H1 (cell line): Measurements from ENCODE around the gene ZNF660. TPM values are rescaled to one million over a fixed set of nuclear protein-coding genes. Genes with fewer than 3 reads are reported as not detected.

ENCODE experiments used
- CTCF ChIA-PET: fragments of 300-600 bp; sonication (Branson Sonifier 250); formaldehyde crosslinking; loops from one replicate; lab custom pipeline; 2021; ENCODE audit not compliant: partially characterized antibody; lab: Charles Lee
- POLR2A ChIA-PET: fragments of 300-600 bp; sonication (Branson Sonifier 250); formaldehyde crosslinking; loops from one replicate; lab custom pipeline; 2021; ENCODE audit warnings: inconsistent platforms; ENCODE audit not compliant: partially characterized antibody; lab: Charles Lee
- DNase-seq, 2 experiments: peaks; one replicate each; pipeline versions ENCODE4 v3.0.0 to v3.0.0-alpha.2; 2010 to 2022; ENCODE audit warnings: low spot score in 2 of 2, low read depth in 1 of 2, mixed read lengths in 1 of 2
- FAIRE-seq: peaks from 2 replicates; lab custom pipeline; 2011; peaks lifted over from hg19 to GRCh38; lab: Jason Lieb, UNC
- H2AFZ ChIP-seq: 2 replicates; pipeline ENCODE4 v1.8.1; 2012; ENCODE audit warnings: low read length, inconsistent platforms
- H2AK5ac ChIP-seq: 2 replicates; pipeline ENCODE4 v1.6.1; 2013; ENCODE audit warnings: low read depth, low read length
- H2BK120ac ChIP-seq: replicated peaks from 2 replicates; pipeline ENCODE3; 2013; ENCODE audit warnings: low read depth, low read length, inconsistent platforms
- H2BK12ac ChIP-seq: 2 replicates; pipeline ENCODE4 v1.6.1; 2013; ENCODE audit warnings: low read depth, low read length
- H2BK15ac ChIP-seq: 2 replicates; pipeline ENCODE4 v1.6.1; 2013; ENCODE audit warnings: low read length
- H2BK20ac ChIP-seq: 2 replicates; pipeline ENCODE4 v1.6.1; 2013; ENCODE audit warnings: low read length
- H2BK5ac ChIP-seq: 2 replicates; pipeline ENCODE4 v1.6.1; 2013; ENCODE audit warnings: low read depth, low read length
- H3K14ac ChIP-seq: 2 replicates; pipeline ENCODE4 v1.6.1; 2013; ENCODE audit warnings: inconsistent platforms; ENCODE audit not compliant: insufficient read length
- H3K18ac ChIP-seq: 2 replicates; pipeline ENCODE4 v1.6.1; 2013; ENCODE audit warnings: low read length; ENCODE audit errors: extremely low read depth
- H3K23ac ChIP-seq: 2 replicates; pipeline ENCODE4 v1.6.1; 2013; ENCODE audit warnings: inconsistent platforms; ENCODE audit not compliant: insufficient read length
- H3K23me2 ChIP-seq: 2 replicates; pipeline ENCODE4 v1.6.1; 2013; ENCODE audit warnings: low read depth, low read length
- H3K27ac ChIP-seq: 2 replicates; pipeline ENCODE4 v1.6.1; 2011; ENCODE audit warnings: low read depth, low read length, inconsistent platforms
- H3K27me3 ChIP-seq, 4 experiments: replicated peaks in 1 of 4; 1 replicate in 1 of 4; 2 replicates in 3 of 4; pipeline versions ENCODE4 v1.6.1 to v1.8.1; 2011 to 2013; ENCODE audit warnings: low read length in 3 of 4, mild to moderate bottlenecking in 3 of 4, inconsistent platforms in 2 of 4, mixed read lengths in 2 of 4, moderate library complexity in 1 of 4; ENCODE audit not compliant: control insufficient read depth in 3 of 4, insufficient read depth in 3 of 4; ENCODE audit errors: extremely low read depth in 1 of 4
- H3K36me3 ChIP-seq, 4 experiments: 2 replicates each; pipeline versions ENCODE4 v1.6.1 to v1.8.1; 2011 to 2013; ENCODE audit warnings: mild to moderate bottlenecking in 4 of 4, low read length in 3 of 4, moderate library complexity in 2 of 4, control low read depth in 1 of 4, inconsistent platforms in 1 of 4; ENCODE audit not compliant: insufficient read depth in 4 of 4, control insufficient read depth in 2 of 4
- H3K4ac ChIP-seq: replicated peaks from 2 replicates; pipeline ENCODE3; 2013; ENCODE audit warnings: low read length, low read depth, mixed read lengths, inconsistent platforms; ENCODE audit not compliant: insufficient read length
- H3K4me1 ChIP-seq, 4 experiments: replicated peaks in 1 of 4; 1 replicate in 1 of 4; 2 replicates in 3 of 4; pipeline versions ENCODE4 v1.6.1 to v1.8.1; 2011 to 2013; ENCODE audit warnings: low read length in 3 of 4, inconsistent platforms in 2 of 4, mixed read lengths in 1 of 4; ENCODE audit not compliant: insufficient read depth in 4 of 4, control insufficient read depth in 3 of 4
- H3K4me2 ChIP-seq, 2 experiments: 2 replicates each; pipeline versions ENCODE4 v1.6.1 to v1.8.1; 2011 to 2013; ENCODE audit warnings: low read depth in 2 of 2, low read length in 2 of 2, control low read depth in 1 of 2, inconsistent platforms in 1 of 2, mild to moderate bottlenecking in 1 of 2; ENCODE audit not compliant: insufficient read depth in 1 of 2
- H3K4me3 ChIP-seq, 4 experiments: fragments of 200-600, 300-600 bp in 1 of 4; sonication (generic), shearing (Covaris generic), sonication (Bioruptor Twin) in 1 of 4; 2 replicates each; pipeline versions ENCODE4 v1.5.1 to v1.8.1; 2011 to 2016; ENCODE audit warnings: low read length in 4 of 4, low read depth in 3 of 4, control low read depth in 2 of 4, inconsistent platforms in 2 of 4, mild to moderate bottlenecking in 2 of 4, mixed read lengths in 1 of 4, moderate library complexity in 1 of 4; ENCODE audit not compliant: insufficient read depth in 2 of 4; ENCODE audit errors: extremely low read depth in 1 of 4
- H3K56ac ChIP-seq: replicated peaks from 2 replicates; pipeline ENCODE3; 2013; ENCODE audit warnings: low read depth, mild to moderate bottlenecking, mixed read lengths, low read length, inconsistent platforms; ENCODE audit not compliant: insufficient read length
- H3K79me1 ChIP-seq: 2 replicates; pipeline ENCODE4 v1.6.1; 2013; ENCODE audit warnings: low read depth, low read length, control low read depth
- H3K79me2 ChIP-seq, 2 experiments: 2 replicates each; pipeline versions ENCODE4 v1.6.1 to v1.8.1; 2012 to 2013; ENCODE audit warnings: low read length in 2 of 2, mild to moderate bottlenecking in 2 of 2, inconsistent platforms in 1 of 2; ENCODE audit not compliant: insufficient read depth in 2 of 2, control insufficient read depth in 1 of 2
- H3K9ac ChIP-seq, 4 experiments: replicated peaks in 1 of 4; 1 replicate in 1 of 4; 2 replicates in 3 of 4; pipeline versions ENCODE4 v1.6.1 to v1.8.1; 2011 to 2013; ENCODE audit warnings: low read depth in 3 of 4, low read length in 3 of 4, control low read depth in 2 of 4, mild to moderate bottlenecking in 2 of 4, moderate library complexity in 2 of 4, inconsistent platforms in 1 of 4; ENCODE audit errors: extremely low read depth in 1 of 4
- H3K9me3 ChIP-seq, 2 experiments: 2 replicates each; pipeline versions ENCODE4 v1.6.1 to v1.8.1; 2012 to 2013; ENCODE audit warnings: mild to moderate bottlenecking in 2 of 2, moderate library complexity in 2 of 2, control low read depth in 1 of 2, inconsistent platforms in 1 of 2, low read depth in 1 of 2, low read length in 1 of 2, mixed read lengths in 1 of 2; ENCODE audit not compliant: insufficient read depth in 2 of 2
- H4K20me1 ChIP-seq, 2 experiments: replicated peaks in 1 of 2; 2 replicates each; pipeline versions ENCODE3 to v1.8.1; 2011 to 2013; ENCODE audit warnings: inconsistent platforms in 2 of 2, low read length in 2 of 2, mild to moderate bottlenecking in 1 of 2; ENCODE audit not compliant: insufficient read depth in 2 of 2, control insufficient read depth in 1 of 2
- H4K5ac ChIP-seq: 2 replicates; pipeline ENCODE4 v1.6.1; 2013; ENCODE audit warnings: low read length, low read depth, mixed read lengths, inconsistent platforms; ENCODE audit not compliant: insufficient read length
- H4K8ac ChIP-seq: 2 replicates; pipeline ENCODE4 v1.8.0; 2013; ENCODE audit warnings: mild to moderate bottlenecking, moderate library complexity, low read length, inconsistent platforms; ENCODE audit not compliant: insufficient read depth; ENCODE audit errors: extremely low read depth
- H4K91ac ChIP-seq: replicated peaks from 2 replicates; pipeline ENCODE3; 2013; ENCODE audit warnings: low read length, mixed read lengths, inconsistent platforms; ENCODE audit not compliant: insufficient read length
- CBX5 ChIP-seq: fragments of 300-800, 300-1000 bp; sonication (generic); IDR thresholded peaks from 2 replicates; pipeline ENCODE4 v1.7.1; 2016; ENCODE audit warnings: antibody characterized with exemption, low read length, low read depth
- CBX8 ChIP-seq: fragments of 300-800, 300-1000 bp; sonication (generic); IDR thresholded peaks from 2 replicates; pipeline ENCODE4 v1.7.1; 2016; ENCODE audit warnings: low read depth, low read length, borderline replicate concordance
- CHD1 ChIP-seq: IDR thresholded peaks from 2 replicates; pipeline ENCODE4 v1.6.1; 2012; ENCODE audit warnings: low read depth, low read length, improper control_type of control experiment
- HDAC6 ChIP-seq: IDR thresholded peaks from one replicate; pipeline ENCODE4 v1.7.1; 2012; ENCODE audit warnings: low read depth, mild to moderate bottlenecking, inconsistent platforms, low read length, moderate library complexity
- KDM1A ChIP-seq: fragments of 200-600, 300-600 bp; sonication (generic); IDR thresholded peaks from 2 replicates; pipeline ENCODE4 v1.7.1; 2016; ENCODE audit warnings: mild to moderate bottlenecking, low read length, borderline replicate concordance
- KDM4A ChIP-seq: IDR thresholded peaks from one replicate; pipeline ENCODE4 v1.7.1; 2012; ENCODE audit warnings: low read depth, mild to moderate bottlenecking, moderate library complexity, low read length, inconsistent platforms; ENCODE audit not compliant: severe bottlenecking
- MAFK ChIP-seq: IDR thresholded peaks from 2 replicates; pipeline ENCODE4 v1.6.1; 2012; ENCODE audit warnings: low read depth, mild to moderate bottlenecking, improper control_type of control experiment, low read length
- RFX5 ChIP-seq: IDR thresholded peaks from 2 replicates; pipeline ENCODE4 v1.6.1; 2011; ENCODE audit warnings: low read depth, low read length, improper control_type of control experiment, borderline replicate concordance
- SAP30 ChIP-seq: fragments of 300-600 bp; sonication (generic); IDR thresholded peaks from 2 replicates; pipeline ENCODE4 v1.7.1; 2012; ENCODE audit warnings: low read length, moderate library complexity, mild to moderate bottlenecking, inconsistent platforms; ENCODE audit not compliant: insufficient read depth, insufficient replicate concordance
- TAF1 ChIP-seq: IDR thresholded peaks from 2 replicates; pipeline ENCODE4 v1.6.1; 2011; ENCODE audit warnings: mild to moderate bottlenecking, low read depth, low read length
- TBP ChIP-seq: IDR thresholded peaks from 2 replicates; pipeline ENCODE4 v1.6.1; 2011; ENCODE audit warnings: low read depth, low read length, improper control_type of control experiment
- WGBS, 2 experiments: shearing (Covaris generic) in 1 of 2; methylation state at CpG; one replicate each; pipeline versions ENCODE4 v1.1.6 to v1.1.7; 2013 to 2015; ENCODE audit warnings: low lambda C conversion rate in 2 of 2, mixed read lengths in 2 of 2, inconsistent platforms in 1 of 2, low coverage in 1 of 2, missing lambda C conversion rate in 1 of 2; ENCODE audit not compliant: insufficient replicate concordance in 2 of 2, insufficient coverage in 1 of 2, insufficient read length in 1 of 2; ENCODE audit errors: extremely low coverage in 1 of 2, missing lambda C conversion rate in 1 of 2; 5-methylcytosine and 5-hydroxymethylcytosine counted together
- polyA plus RNA-seq, 7 experiments: library from polyadenylated mRNA; depleted of rRNA in 3 of 7; stranded (reverse) in 5 of 7; unstranded in 2 of 7; fragments of >200 nt in 5 of 7; fragments of 200-250 nt in 2 of 7; gene quantifications; 1 replicate in 5 of 7; 2 replicates in 1 of 7; 4 replicates in 1 of 7; pipeline versions ENCODE4 v1.2.1 to v1.2.3, GENCODE V29; 2011 to 2013; ENCODE audit warnings: missing spikeins in 2 of 7, mixed read lengths in 2 of 7
- total RNA-seq: library from RNA; stranded (reverse); fragmentation: NEBNext Ultra II Directional; extraction: Animal tissue kit (Norgen Biotek cat#: 25700); gene quantifications from 2 replicates; pipeline ENCODE4 v1.2.1, GENCODE V29; 2021
- TF ChIP-seq, protein P1 (sequence below): IDR thresholded peaks from 2 replicates; pipeline ENCODE4 v1.6.1; 2011; ENCODE audit warnings: low read depth, mild to moderate bottlenecking, low read length; ENCODE audit not compliant: insufficient read depth
- TF ChIP-seq, protein P2 (sequence below): IDR thresholded peaks from 2 replicates; pipeline ENCODE4 v1.6.1; 2012; ENCODE audit warnings: inconsistent platforms

The ZNF660 gene
- total and polyA plus RNA-seq, 2 of the 8 experiments (the other 6 are each of a cell fraction or from before 2014, with no cell fraction given): 3.1 to 13.0 TPM

DNA sequence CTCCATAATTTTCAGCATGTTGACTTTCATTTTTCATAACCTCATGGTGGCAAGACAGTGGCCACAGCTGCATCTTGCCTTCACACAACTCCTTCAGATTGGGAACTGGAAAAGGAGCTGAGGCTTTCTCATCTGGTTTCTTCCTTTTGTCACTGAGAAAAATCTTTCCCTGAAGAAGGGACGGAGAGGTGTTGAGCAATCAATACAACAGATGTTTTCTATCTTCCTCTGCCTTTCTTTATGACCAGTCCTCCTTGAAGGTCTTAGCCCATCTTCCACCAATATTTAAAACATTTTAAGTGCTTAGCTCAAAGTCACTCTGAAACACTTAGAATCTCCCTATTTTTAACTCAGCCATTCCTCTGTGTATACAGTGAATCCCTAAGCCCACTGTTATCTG lies 11.9 kb downstream of the ZNF660 start:
- DNase-seq: no peak
- no peaks in the 10 kb centered on the region for H3K23me2 ChIP-seq
- H3K18ac ChIP-seq: no peak overlapping the region
- no peak overlapping the region for H2BK15ac ChIP-seq
- H4K20me1 ChIP-seq: no peaks in the 10 kb centered on the region
- no peaks in the 10 kb centered on the region for H3K27me3 ChIP-seq
- H3K56ac ChIP-seq: no peak overlapping the region
- H3K27ac ChIP-seq: no peak overlapping the region
- no peaks in the 10 kb centered on the region for H3K4me1 ChIP-seq
- no peak overlapping the region for H4K5ac ChIP-seq
- no peak overlapping the region for H2AFZ ChIP-seq
- WGBS, 2 experiments: 87% methylated on average over 1 of the region's 1 CpG; no CpG with 5 or more reads in 1 of the 2 experiments
- H3K23ac ChIP-seq: no peak overlapping the region
- ChIA-PET POLR2A (interaction anchor here (0.9 to 2.8 kb wide), 2 partner anchors 12 to 34 kb away, joined by 3 to 9 read pairs; partner anchors contain the start of gene ZNF660), CTCF (interaction anchor here (1.4 kb wide), 1 partner anchor 64 kb away, joined by 5 read pairs; no protein-coding TSS in a partner anchor)
- H3K9me3 ChIP-seq: peaks cover 61 to 66% of the 10 kb centered on the region in 2 experiments
- no peak overlapping the region for H2BK20ac ChIP-seq
- no peak overlapping the region for H4K91ac ChIP-seq
- H4K8ac ChIP-seq: no peak overlapping the region
- H3K9ac ChIP-seq: no peak overlapping the region
- FAIRE-seq: no peak
- H3K14ac ChIP-seq: no peak overlapping the region
- H2BK12ac ChIP-seq: no peak overlapping the region
- no peak overlapping the region for H2BK120ac ChIP-seq
- no peak overlapping the region for H2AK5ac ChIP-seq
- no peaks in the 10 kb centered on the region for H3K79me2 ChIP-seq
- H3K4me3 ChIP-seq: no peak overlapping the region
- H3K79me1 ChIP-seq: no peaks in the 10 kb centered on the region
- TF ChIP-seq CHD1 (no peak), SAP30 (no peak), KDM1A (no peak), TAF1 (no peak), CBX8 (no peak), RFX5 (no peak), CBX5 (no peak), MAFK (no peak), HDAC6 (no peak), KDM4A (no peak), TBP (no peak)
- TF ChIP-seq, protein P1, sequence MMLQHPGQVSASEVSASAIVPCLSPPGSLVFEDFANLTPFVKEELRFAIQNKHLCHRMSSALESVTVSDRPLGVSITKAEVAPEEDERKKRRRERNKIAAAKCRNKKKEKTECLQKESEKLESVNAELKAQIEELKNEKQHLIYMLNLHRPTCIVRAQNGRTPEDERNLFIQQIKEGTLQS: no peak
- TF ChIP-seq, protein P2, sequence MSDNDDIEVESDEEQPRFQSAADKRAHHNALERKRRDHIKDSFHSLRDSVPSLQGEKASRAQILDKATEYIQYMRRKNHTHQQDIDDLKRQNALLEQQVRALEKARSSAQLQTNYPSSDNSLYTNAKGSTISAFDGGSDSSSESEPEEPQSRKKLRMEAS: no peak
- H3K4ac ChIP-seq: no peak overlapping the region
- H3K36me3 ChIP-seq: peaks cover 5 to 57% (median 31%) of the 10 kb centered on the region in 4 experiments; a peak in 6 of 8 replicates
- no peak overlapping the region for H3K4me2 ChIP-seq
- H2BK5ac ChIP-seq: no peak overlapping the region
